Measurements from ENCODE around the gene MIOS. TPM values are rescaled to one million over a fixed set of nuclear protein-coding genes. Genes with fewer than 3 reads are reported as not detected.

MIOS gene
- total RNA-seq, 4 donors from 2014 or later: 68.4 to 336 (median 280) TPM

- Histone ChIP-seq H3K4me3 (no peak overlapping the region), H3K27me3 (no peaks in the 10 kb centered on the region), H3K27ac (no peak overlapping the region), H3K9me3 (no peaks in the 10 kb centered on the region), H3K36me3 (no peaks in the 10 kb centered on the region), H3K4me1 (peaks cover 0 to 9% of the 10 kb centered on the region in 2 donors)
- intact Hi-C loops (cut with DNase I; ENCODE audit: low total_unique reads) (no loop called here), in situ Hi-C loops (cut with MboI; ENCODE audit: low sequenced_read_pairs in 4 of 4) (loop anchor here in 3 of 4 donors (5.0 to 25.0 kb wide), 3 partner anchors 102 to 427 kb away; no protein-coding TSS in a partner anchor)
- DNase-seq (no peak), ATAC-seq (no peak)
- TF ChIP-seq CTCF (IDR thresholded peaks at IDR 0.05 in 4 of 5, conservative IDR thresholded peaks at IDR 0.05 in 1 of 5): no peak
- no peak for TF ChIP-seq POLR2A (IDR thresholded peaks at IDR 0.05)
Observed at GRCh38 chr7:7539152-7539551, 27.5 kb upstream of the MIOS start.

GRCh38 chr7:7539711-7540110 lies 27.0 kb upstream of the MIOS start:
- peak; percentile 45 to 47 for ATAC-seq
- H3K4me1 ChIP-seq: peaks cover 0 to 9% of the 10 kb centered on the region in 2 donors
- no peak overlapping the region for H3K4me3 ChIP-seq
- TF ChIP-seq POLR2A (IDR thresholded peaks at IDR 0.05) (no peak), CTCF (IDR thresholded peaks at IDR 0.05 in 4 of 5, conservative IDR thresholded peaks at IDR 0.05 in 1 of 5) (no peak)
- in situ Hi-C loops (cut with MboI; ENCODE audit: low sequenced_read_pairs in 4 of 4) (loop anchor here (5.0 to 25.0 kb wide), 5 partner anchors 102 to 435 kb away; no protein-coding TSS in a partner anchor), intact Hi-C loops (cut with DNase I; ENCODE audit: low total_unique reads) (loop anchor here (2.0 to 5.0 kb wide), 2 partner anchors 115 to 437 kb away; no protein-coding TSS in a partner anchor)
- no peaks in the 10 kb centered on the region for H3K9me3 ChIP-seq
- H3K27me3 ChIP-seq: no peaks in the 10 kb centered on the region
- no peaks in the 10 kb centered on the region for H3K36me3 ChIP-seq
- no peak overlapping the region for H3K27ac ChIP-seq
- no peak for DNase-seq

- H3K9me3 ChIP-seq: no peaks in the 10 kb centered on the region
- no peak overlapping the region for H3K27ac ChIP-seq
- H3K36me3 ChIP-seq: no peaks in the 10 kb centered on the region
- H3K27me3 ChIP-seq: no peaks in the 10 kb centered on the region
- H3K4me3 ChIP-seq: no peak overlapping the region
- intact Hi-C loops (cut with DNase I; ENCODE audit: low total_unique reads): loop anchor here (5.0 kb wide), 1 partner anchor 440 kb away; no protein-coding TSS in a partner anchor
- H3K4me1 ChIP-seq: no peaks in the 10 kb centered on the region
- TF ChIP-seq CTCF (IDR thresholded peaks at IDR 0.05 in 4 of 5, conservative IDR thresholded peaks at IDR 0.05 in 1 of 5): no peak
- TF ChIP-seq POLR2A (IDR thresholded peaks at IDR 0.05): no peak
- no peak for DNase-seq
- in situ Hi-C loops (cut with MboI; ENCODE audit: low sequenced_read_pairs in 4 of 4): loop anchor here (5.0 to 25.0 kb wide), 5 partner anchors 105 to 438 kb away; no protein-coding TSS in a partner anchor
- no peak for ATAC-seq
Observed at GRCh38 chr7:7542251-7542835, 24.3 kb upstream of the MIOS start.

- intact Hi-C loops (cut with DNase I; ENCODE audit: low total_unique reads) (no loop called here), in situ Hi-C loops (cut with MboI; ENCODE audit: low sequenced_read_pairs in 4 of 4) (loop anchor here in 3 of 4 donors (10.0 to 25.0 kb wide), 4 partner anchors 111 to 444 kb away; no protein-coding TSS in a partner anchor)
- H3K4me1 ChIP-seq: peaks cover 9 to 15% of the 10 kb centered on the region in 2 donors
- DNase-seq (no peak), ATAC-seq (no peak)
- no peaks in the 10 kb centered on the region for H3K27me3 ChIP-seq
- TF ChIP-seq POLR2A (IDR thresholded peaks at IDR 0.05) (no peak), CTCF (IDR thresholded peaks at IDR 0.05 in 4 of 5, conservative IDR thresholded peaks at IDR 0.05 in 1 of 5) (no peak)
- no peak overlapping the region for H3K4me3 ChIP-seq
- no peak overlapping the region for H3K27ac ChIP-seq
- H3K36me3 ChIP-seq: peaks cover 0 to 6% of the 10 kb centered on the region in 2 donors
- no peaks in the 10 kb centered on the region for H3K9me3 ChIP-seq
Observed at GRCh38 chr7:7548407-7548806, 18.3 kb upstream of the MIOS start.

All from gastrocnemius medialis (tissue), 4 donors.